GM12891 (cell line): ENCODE results near the gene ANO3.

Experiments used
- DNase-seq: peaks from one replicate; pipeline ENCODE4 v3.0.0; 2011; ENCODE audit warnings: low spot score; ENCODE audit not compliant: insufficient read length
- FAIRE-seq: peaks from 2 replicates; lab custom pipeline; 2011; peaks lifted over from hg19 to GRCh38; lab: Jason Lieb, UNC
- PAX5 ChIP-seq: IDR thresholded peaks from 2 replicates; pipeline ENCODE4 v1.6.1; 2011; ENCODE audit warnings: low read length, moderate library complexity, mild to moderate bottlenecking; ENCODE audit not compliant: insufficient read depth, severe bottlenecking
- POLR2A ChIP-seq: IDR thresholded peaks from 2 replicates; pipeline ENCODE4 v1.6.1; 2011; ENCODE audit warnings: low read depth, low read length, control low read depth
- POLR2AphosphoS5 ChIP-seq: IDR thresholded peaks from 2 replicates; pipeline ENCODE4 v1.6.1; 2011; ENCODE audit warnings: low read depth, low read length, control low read depth
- POU2F2 ChIP-seq: IDR thresholded peaks from 2 replicates; pipeline ENCODE4 v1.6.1; 2011; ENCODE audit warnings: low read depth, mild to moderate bottlenecking, control low read depth, low read length, moderate library complexity
- SPI1 ChIP-seq: IDR thresholded peaks from 2 replicates; pipeline ENCODE4 v1.6.1; 2011; ENCODE audit warnings: low read depth, low read length, control low read depth
- TAF1 ChIP-seq: IDR thresholded peaks from 2 replicates; pipeline ENCODE4 v1.6.1; 2011; ENCODE audit warnings: low read depth, low read length, control low read depth

Gene ANO3

GRCh38 chr11:26512196-26512595 is 180.3 kb downstream of the ANO3 start:
- FAIRE-seq = no peak
- DNase-seq = no peak

GRCh38 chr11:26519469-26519868 is 187.5 kb downstream of the ANO3 start:
- TF ChIP-seq POU2F2 (no peak), TAF1 (no peak)
- no peak for DNase-seq
- FAIRE-seq = no peak

More at GRCh38 chr11:26512196-26512595, 180.3 kb downstream of the ANO3 start:
- no peak for TF ChIP-seq POLR2A
- TF ChIP-seq PAX5 = no peak
- TF ChIP-seq TAF1 = no peak
- no peak for TF ChIP-seq POU2F2
- no peak for TF ChIP-seq SPI1
- TF ChIP-seq POLR2AphosphoS5 = no peak

DNA sequence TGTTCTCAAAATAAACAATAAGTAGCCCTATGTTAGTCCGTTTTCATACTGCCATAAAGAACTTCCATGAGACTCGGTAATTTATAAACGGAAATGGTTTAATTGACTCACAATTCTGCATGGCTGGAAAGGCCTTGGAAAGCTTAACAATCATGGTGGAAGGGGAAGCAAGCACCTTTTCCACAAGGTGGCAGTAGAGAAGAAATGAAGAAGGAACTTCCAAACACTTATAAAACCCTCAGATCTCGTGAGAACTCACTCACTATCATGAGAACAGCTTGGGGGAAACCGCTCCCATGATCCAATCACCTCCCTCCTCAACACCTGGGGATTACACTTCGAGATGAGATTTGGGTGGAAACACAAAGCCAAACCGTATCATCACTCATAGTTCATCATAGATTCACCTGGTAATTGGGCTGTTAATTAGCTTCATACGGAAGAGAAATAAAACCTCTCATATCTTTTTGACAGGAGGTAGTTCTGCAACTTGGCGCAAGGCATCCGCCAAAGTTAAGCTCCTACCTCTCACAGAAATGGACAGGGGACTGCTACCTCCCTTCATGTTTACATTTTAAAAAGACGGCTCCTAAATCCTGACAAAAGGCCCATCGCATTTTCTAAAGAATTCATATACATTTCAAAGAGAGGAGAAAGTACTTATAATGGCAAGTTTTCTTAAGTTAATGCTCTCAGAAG is 191.1 kb downstream of the ANO3 start:
- no peak for DNase-seq
- TF ChIP-seq PAX5 = no peak
- no peak for TF ChIP-seq POLR2A
- no peak for TF ChIP-seq POU2F2
- no peak for TF ChIP-seq POLR2AphosphoS5
- no peak for TF ChIP-seq SPI1
- no peak for TF ChIP-seq TAF1
- FAIRE-seq = no peak

DNA sequence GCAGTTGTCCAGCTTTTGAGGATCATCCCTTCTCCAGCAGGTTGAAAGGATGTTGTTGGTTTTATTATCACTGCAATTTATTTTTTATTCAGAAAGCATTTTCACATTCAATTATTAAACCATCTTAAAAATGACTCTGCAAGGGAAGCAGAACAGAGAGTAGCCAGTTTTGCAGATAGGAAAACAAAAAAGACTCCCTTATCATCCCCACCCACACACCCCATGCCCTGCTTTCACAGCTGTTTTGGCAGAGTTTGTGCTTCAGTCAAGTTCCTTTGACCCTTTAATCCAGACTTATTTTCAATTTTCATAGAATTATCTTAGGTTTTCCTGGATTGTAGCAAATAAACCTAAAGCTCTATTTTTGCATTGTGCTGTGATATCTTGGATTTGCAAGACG is 195.8 kb downstream of the ANO3 start:
- TF ChIP-seq TAF1 = no peak
- TF ChIP-seq POLR2AphosphoS5 = no peak
- no peak for TF ChIP-seq POU2F2
- no peak for TF ChIP-seq PAX5
- TF ChIP-seq SPI1 = no peak
- TF ChIP-seq POLR2A = no peak
- no peak for FAIRE-seq
- DNase-seq = no peak

- FAIRE-seq = no peak
- no peak for DNase-seq
- TF ChIP-seq SPI1 = no peak
- TF ChIP-seq POLR2AphosphoS5 = no peak
- no peak for TF ChIP-seq PAX5
- TF ChIP-seq POLR2A = no peak
These were observed 205.4 kb downstream of the ANO3 start for GRCh38 chr11:26537341-26537740.

- DNase-seq (no peak), FAIRE-seq (no peak)
- no peak for TF ChIP-seq TAF1
- no peak for TF ChIP-seq POLR2AphosphoS5
- no peak for TF ChIP-seq SPI1
- no peak for TF ChIP-seq POLR2A
- TF ChIP-seq POU2F2 = no peak
- TF ChIP-seq PAX5 = no peak
These were observed 207.6 kb downstream of the ANO3 start for GRCh38 chr11:26539517-26539916.

DNA sequence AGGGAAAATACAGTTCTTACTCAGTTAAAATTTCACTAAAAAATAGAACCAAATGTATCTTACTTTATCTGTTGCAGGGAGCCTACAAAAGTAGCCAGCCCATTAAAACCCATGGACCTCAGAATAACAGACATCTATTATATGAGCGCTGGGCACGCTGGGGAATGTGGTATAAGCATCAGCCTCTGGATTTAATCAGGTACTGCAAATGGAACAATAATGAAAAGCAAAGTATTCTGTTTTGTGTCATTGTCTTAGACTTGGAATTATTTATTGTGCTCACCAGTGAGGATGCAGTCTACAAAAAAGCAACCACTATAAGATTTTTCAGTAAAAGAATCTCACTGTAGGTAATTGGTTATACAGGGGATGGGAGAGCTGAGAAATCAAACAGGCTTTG is 209.9 kb downstream of the ANO3 start:
- FAIRE-seq (no peak), DNase-seq (no peak)
- TF ChIP-seq TAF1 = no peak
- no peak for TF ChIP-seq POLR2A
- no peak for TF ChIP-seq POLR2AphosphoS5
- no peak for TF ChIP-seq POU2F2
- TF ChIP-seq PAX5 = no peak
- no peak for TF ChIP-seq SPI1

DNA sequence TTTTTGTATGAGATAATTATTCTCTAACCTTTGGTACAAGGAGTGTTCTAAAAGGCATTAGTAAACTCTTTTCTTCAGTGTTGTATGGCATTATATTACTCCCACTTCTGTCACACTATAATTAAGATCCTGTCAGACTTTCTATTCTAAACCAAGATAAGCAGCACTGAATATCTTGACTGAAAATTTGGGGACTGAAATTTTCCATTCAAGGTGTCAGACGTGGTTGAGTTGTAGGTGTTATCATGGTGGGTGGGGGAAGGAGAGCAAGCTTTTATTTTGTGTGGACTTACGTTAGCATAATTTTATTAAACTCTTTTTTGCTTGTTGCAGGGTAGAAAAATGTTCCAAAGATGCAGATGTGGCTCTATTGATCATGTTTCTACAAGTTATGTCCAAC is 217.2 kb downstream of the ANO3 start:
- DNase-seq = no peak
- TF ChIP-seq TAF1 = no peak
- TF ChIP-seq PAX5 = no peak
- TF ChIP-seq POU2F2 = no peak
- TF ChIP-seq SPI1 = no peak
- no peak for TF ChIP-seq POLR2AphosphoS5
- TF ChIP-seq POLR2A = no peak
- no peak for FAIRE-seq

DNA sequence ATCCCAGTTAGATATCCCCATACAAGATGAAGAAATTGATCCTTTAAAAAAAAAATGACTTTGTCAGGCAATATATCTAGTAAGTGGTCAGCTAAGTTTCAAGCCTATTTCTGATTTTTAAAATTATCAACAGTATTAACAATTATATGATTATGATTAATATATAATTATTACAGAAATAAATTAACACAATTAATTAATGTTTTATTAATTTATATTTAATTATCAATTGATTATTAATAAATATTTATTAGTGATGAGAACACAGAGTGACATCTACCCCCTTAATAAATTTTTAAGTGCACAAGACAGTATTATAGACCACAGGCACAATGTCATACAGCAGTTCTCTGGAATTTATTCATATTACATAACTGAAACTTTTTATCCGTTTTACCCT is 218.1 kb downstream of the ANO3 start:
- DNase-seq = no peak
- TF ChIP-seq PAX5 (no peak), TAF1 (no peak), POLR2A (no peak), POLR2AphosphoS5 (no peak)
- no peak for FAIRE-seq

DNA sequence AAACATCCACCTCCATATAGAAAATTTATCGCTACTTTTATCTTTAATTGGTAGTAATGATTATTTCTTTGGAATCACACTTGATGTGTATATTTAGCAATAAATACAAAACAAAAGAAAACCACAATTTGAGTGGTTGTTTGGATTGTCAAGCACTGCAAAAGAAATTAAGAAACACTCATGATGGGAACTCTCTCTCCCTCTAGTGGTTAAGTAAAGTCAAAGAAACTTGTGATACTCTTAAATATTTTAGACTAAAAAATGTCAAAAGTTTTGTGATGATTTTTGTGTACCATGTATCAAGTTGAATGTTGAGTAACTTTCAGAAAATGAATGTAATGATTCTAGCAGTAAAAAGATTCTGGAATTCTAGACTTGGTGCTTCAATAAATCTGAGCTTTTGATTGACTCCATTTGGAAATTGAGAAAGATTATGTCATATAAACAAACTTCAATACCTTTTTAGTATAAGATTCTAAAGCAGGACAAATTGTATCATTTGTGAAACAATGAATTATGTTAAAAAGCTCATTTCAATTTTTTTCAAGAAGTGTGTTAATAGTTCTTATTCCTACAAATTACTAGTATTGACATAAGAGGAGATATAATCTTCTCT is 219.4 kb downstream of the ANO3 start:
- TF ChIP-seq POU2F2 (no peak), POLR2A (no peak), TAF1 (no peak), SPI1 (no peak), PAX5 (no peak), POLR2AphosphoS5 (no peak)

More for the DNA sequence above, 219.4 kb downstream of the ANO3 start:
- no peak for FAIRE-seq
- DNase-seq = no peak
